OCI-LY7 (cell line): Measurements from ENCODE around the gene PICALM. TPM values are rescaled to one million over a fixed set of nuclear protein-coding genes. Genes with fewer than 3 reads are reported as not detected.

Experiments used
- BruUV-seq: library from RNA; stranded (reverse); fragments of 400-500 nt; replicated peaks from 2 replicates; lab custom pipeline; 2021; lab: Mats Ljungman, UMichigan
- CTCF ChIA-PET: fragments of 300-600 bp; sonication (Branson Sonifier 250); formaldehyde crosslinking; loops from one replicate; lab custom pipeline; 2022; ENCODE audit warnings: antibody characterized with exemption; ENCODE audit not compliant: unreplicated experiment; lab: Charles Lee
- POLR2A ChIA-PET: fragments of 300-600 bp; sonication (Branson Sonifier 250); formaldehyde crosslinking; loops from one replicate; lab custom pipeline; 2022; ENCODE audit warnings: antibody characterized with exemption; lab: Charles Lee
- DNase-seq: peaks from one replicate; pipeline ENCODE4 v3.0.0-alpha.2; 2015; ENCODE audit warnings: low spot score
- H2AFZ ChIP-seq: fragments of 200-600 bp; sonication (generic), shearing (Covaris generic); 2 replicates; pipeline ENCODE4 v1.6.1; 2014; ENCODE audit warnings: mild to moderate bottlenecking, antibody characterized with exemption, low read length, moderate library complexity
- H3K27ac ChIP-seq: fragments of 200-600 bp; sonication (generic); 2 replicates; pipeline ENCODE4 v1.5.1; 2014; ENCODE audit warnings: mixed run types, low read depth, mild to moderate bottlenecking, moderate library complexity, low read length, inconsistent platforms; ENCODE audit not compliant: poor library complexity, severe bottlenecking
- H3K36me3 ChIP-seq: fragments of 200-600 bp; sonication (generic); 2 replicates; pipeline ENCODE4 v1.6.1; 2014; ENCODE audit warnings: mild to moderate bottlenecking, antibody characterized with exemption, low read length, moderate library complexity, mixed read lengths; ENCODE audit not compliant: insufficient read depth
- H3K4me1 ChIP-seq: fragments of 200-600 bp; sonication (generic); 2 replicates; pipeline ENCODE4 v1.5.1; 2014; ENCODE audit warnings: mild to moderate bottlenecking, low read length; ENCODE audit not compliant: insufficient read depth, poor library complexity, severe bottlenecking
- H3K4me2 ChIP-seq: fragments of 200-600 bp; sonication (generic); 2 replicates; pipeline ENCODE4 v1.6.1; 2014; ENCODE audit warnings: mild to moderate bottlenecking, low read length
- H3K4me3 ChIP-seq: fragments of 200-600 bp; sonication (generic); 2 replicates; pipeline ENCODE4 v1.5.1; 2014; ENCODE audit warnings: mild to moderate bottlenecking, low read depth, low read length; ENCODE audit not compliant: poor library complexity, severe bottlenecking
- H3K79me2 ChIP-seq: fragments of 200-600 bp; sonication (generic); 2 replicates; pipeline ENCODE4 v1.6.1; 2016; ENCODE audit warnings: low read depth, mild to moderate bottlenecking, low read length, moderate library complexity, mixed read lengths; ENCODE audit not compliant: insufficient read depth
- H3K9me2 ChIP-seq: fragments of 200-600 bp; sonication (generic); 2 replicates; pipeline ENCODE4 v1.6.1; 2016; ENCODE audit warnings: mild to moderate bottlenecking, low read length, mixed read lengths; ENCODE audit not compliant: insufficient read depth
- H3K9me3 ChIP-seq: fragments of 200-600 bp; sonication (generic); 2 replicates; pipeline ENCODE4 v1.6.1; 2014; ENCODE audit warnings: mild to moderate bottlenecking, mixed run types, low read length, mixed read lengths
- H4K20me1 ChIP-seq: fragments of 200-600 bp; sonication (generic); 2 replicates; pipeline ENCODE4 v1.6.1; 2014; ENCODE audit warnings: mild to moderate bottlenecking, antibody characterized with exemption, low read length, moderate library complexity, mixed read lengths; ENCODE audit not compliant: insufficient read depth
- CTCF ChIP-seq: fragments of 200-600 bp; sonication (generic); conservative IDR thresholded peaks from 2 replicates; pipeline ENCODE4 v1.5.1; 2014; ENCODE audit warnings: mild to moderate bottlenecking, antibody characterized with exemption, low read length, moderate library complexity, mixed read lengths
- EZH2phosphoT487 ChIP-seq: fragments of 200-600 bp; sonication (generic); IDR thresholded peaks from 2 replicates; pipeline ENCODE4 v1.6.1; 2018; ENCODE audit warnings: low read depth, borderline replicate concordance, mild to moderate bottlenecking, mixed run types, antibody characterized with exemption, low read length, moderate library complexity, mixed read lengths
- intact Hi-C: fragments of 100-400 bp; cut with micrococcal nuclease; formaldehyde crosslinking; loops from one replicate; pipeline ENCODE4 v1.10.0; 2022; ENCODE audit not compliant: unreplicated experiment
- total RNA-seq, 2 experiments: library from RNA; depleted of rRNA in 1 of 2; stranded (reverse); fragments of >200 nt in 1 of 2; shearing (Covaris generic) in 1 of 2; gene quantifications; 2 replicates each; pipeline ENCODE4 v1.2.3, GENCODE V29; 2014 to 2022

Gene PICALM
- total RNA-seq, 2 experiments from 2014 or later: 77.9 to 108 TPM

DNA sequence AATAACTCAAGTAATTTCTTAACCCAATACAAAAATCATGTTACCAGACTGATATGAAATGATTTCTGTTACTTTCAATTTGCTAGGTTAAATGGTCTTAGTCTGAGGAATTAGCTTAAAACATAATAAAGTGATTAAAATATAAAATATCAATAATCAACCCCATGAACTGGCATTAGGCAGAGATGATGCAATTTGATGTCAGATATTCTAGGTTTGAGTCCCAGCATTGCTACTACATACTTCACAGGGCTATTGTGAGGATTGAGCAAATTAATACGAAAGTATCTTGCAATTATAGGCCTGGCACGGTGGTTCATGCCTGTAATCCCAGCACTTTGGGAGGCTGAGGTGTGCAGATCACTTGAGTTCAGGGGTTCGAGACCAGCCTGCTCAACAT lies 66.5 kb downstream of the PICALM start:
- no peaks in the 10 kb centered on the region for H3K4me1 ChIP-seq
- TF ChIP-seq CTCF: no peak
- TF ChIP-seq EZH2phosphoT487: no peak
- H3K27ac ChIP-seq: no peak overlapping the region
- no peak overlapping the region for H3K4me3 ChIP-seq
- H3K79me2 ChIP-seq: no peaks in the 10 kb centered on the region
- H2AFZ ChIP-seq: no peak overlapping the region
- H3K9me3 ChIP-seq: no peaks in the 10 kb centered on the region
- H3K9me2 ChIP-seq: no peaks in the 10 kb centered on the region
- ChIA-PET POLR2A (no interaction called here), CTCF (no interaction called here)
- no peaks in the 10 kb centered on the region for H4K20me1 ChIP-seq
- no peak overlapping the region for H3K4me2 ChIP-seq
- no TSS peak for BruUV-seq
- peaks cover 90% of the 10 kb centered on the region for H3K36me3 ChIP-seq
- no peak for DNase-seq
- intact Hi-C loops: no loop called here

DNA sequence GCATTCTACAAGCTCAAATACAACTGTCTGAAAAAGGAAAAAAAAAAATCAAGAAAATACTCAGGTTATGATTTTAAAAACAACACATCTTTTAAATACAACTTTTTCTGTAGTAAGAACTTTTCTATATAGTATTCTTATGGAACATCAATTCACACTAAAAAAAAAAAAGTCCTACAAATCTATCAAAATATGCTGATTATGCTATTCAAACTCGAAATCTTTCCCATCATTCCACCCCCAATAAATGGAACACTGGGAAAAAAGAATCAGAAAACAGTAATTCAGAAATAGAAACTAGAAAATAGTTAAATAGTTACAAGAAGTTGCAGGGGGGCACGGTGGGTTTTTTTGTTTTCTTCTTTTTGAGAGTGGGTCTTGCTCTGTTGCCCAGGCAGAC lies 77.4 kb downstream of the PICALM start:
- TF ChIP-seq EZH2phosphoT487 (no peak), CTCF (no peak)

DNA sequence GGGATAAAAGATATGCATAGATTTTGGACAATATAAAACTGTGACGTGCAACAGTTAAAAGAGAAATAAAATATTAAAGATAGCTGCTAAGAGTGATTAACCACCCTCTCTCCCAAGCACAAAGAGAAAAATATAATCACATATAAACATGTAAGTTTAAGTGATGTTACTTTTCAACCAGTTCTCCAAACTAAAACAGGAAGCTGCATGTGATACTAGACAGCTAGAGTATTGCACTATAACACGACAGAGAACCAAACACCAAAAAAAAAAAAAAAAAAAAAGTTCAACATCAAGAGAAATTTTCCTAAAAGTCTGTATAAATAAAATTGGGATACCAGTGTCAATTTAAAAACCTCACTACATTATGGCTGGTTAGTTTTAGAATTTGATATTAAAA lies 79.1 kb downstream of the PICALM start:
- H3K4me3 ChIP-seq: no peak overlapping the region
- H3K4me2 ChIP-seq: no peak overlapping the region
- H3K27ac ChIP-seq: no peak overlapping the region
- no peaks in the 10 kb centered on the region for H3K79me2 ChIP-seq
- no TSS peak for BruUV-seq
- H3K9me2 ChIP-seq: no peaks in the 10 kb centered on the region
- no peak for DNase-seq
- peaks cover 77% of the 10 kb centered on the region for H3K36me3 ChIP-seq
- ChIA-PET POLR2A (interaction anchor here (0.6 to 2.3 kb wide), 7 partner anchors 10 to 260 kb away, joined by 3 to 6 read pairs (median 4); no protein-coding TSS in a partner anchor), CTCF (no interaction called here)
- no peak for TF ChIP-seq EZH2phosphoT487
- no peak for TF ChIP-seq CTCF
- 0 out of 2 replicates have a peak, but pooled peaks cover 4% of the 10 kb centered on the region for H4K20me1 ChIP-seq
- H3K4me1 ChIP-seq: no peaks in the 10 kb centered on the region
- no peak overlapping the region for H2AFZ ChIP-seq
- no peaks in the 10 kb centered on the region for H3K9me3 ChIP-seq
- intact Hi-C loops: no loop called here

More for the DNA sequence above, 77.4 kb downstream of the PICALM start:
- no peak overlapping the region for H2AFZ ChIP-seq
- no peaks in the 10 kb centered on the region for H3K9me3 ChIP-seq
- CTCF ChIA-PET: interaction anchor here (1.2 kb wide), 1 partner anchor 9 kb away, joined by 4 read pairs; no protein-coding TSS in a partner anchor
- no TSS peak for BruUV-seq
- no peaks in the 10 kb centered on the region for H3K4me1 ChIP-seq
- no peak for DNase-seq
- POLR2A ChIA-PET: interaction anchor here (0.7 to 1.5 kb wide), 10 partner anchors 8 to 404 kb away, joined by 3 to 6 read pairs (median 4); no protein-coding TSS in a partner anchor
- H3K36me3 ChIP-seq: peaks cover 84% of the 10 kb centered on the region
- no peaks in the 10 kb centered on the region for H3K9me2 ChIP-seq
- no peaks in the 10 kb centered on the region for H3K79me2 ChIP-seq
- intact Hi-C loops: no loop called here
- no peaks in the 10 kb centered on the region for H4K20me1 ChIP-seq
- no peak overlapping the region for H3K4me2 ChIP-seq
- H3K27ac ChIP-seq: no peak overlapping the region
- no peak overlapping the region for H3K4me3 ChIP-seq
